HG03469 (cell line): ENCODE data around the gene LRP5.
"Not testable (repeated sequence)": the region's sequence is repeated elsewhere in the genome, so short reads cannot be mapped to it uniquely, and the experiment has no call there.

Source experiments
- ATAC-seq: cut with Tn5 transposase; IDR thresholded peaks from one replicate; pipeline ENCODE4 v1.9.1; 2021; ENCODE audit warnings: mild to moderate bottlenecking, moderate library complexity, moderate number of reproducible peaks; ENCODE audit not compliant: unreplicated experiment

LRP5 gene

DNA sequence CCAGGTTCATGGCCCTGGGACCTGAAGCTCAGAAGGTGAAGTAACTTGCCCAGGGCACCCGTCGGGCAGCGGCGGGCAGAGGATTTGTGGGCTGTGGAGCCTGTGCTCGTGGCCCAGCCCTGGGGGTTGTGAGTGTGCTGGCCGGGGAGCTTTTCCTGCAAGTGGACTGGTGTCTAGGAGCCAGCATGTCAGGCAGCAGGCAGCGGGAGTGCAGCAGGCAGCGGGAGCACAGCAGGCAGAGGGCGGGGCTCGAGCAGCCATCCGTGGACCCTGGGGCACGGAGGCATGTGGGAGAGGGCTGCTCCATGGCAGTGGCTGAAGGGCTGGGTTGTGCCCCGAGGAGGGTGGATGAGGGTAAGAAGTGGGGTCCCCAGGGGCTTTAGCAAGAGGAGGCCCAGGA is 75.4 kb downstream of the LRP5 start:
- no peak for ATAC-seq

DNA sequence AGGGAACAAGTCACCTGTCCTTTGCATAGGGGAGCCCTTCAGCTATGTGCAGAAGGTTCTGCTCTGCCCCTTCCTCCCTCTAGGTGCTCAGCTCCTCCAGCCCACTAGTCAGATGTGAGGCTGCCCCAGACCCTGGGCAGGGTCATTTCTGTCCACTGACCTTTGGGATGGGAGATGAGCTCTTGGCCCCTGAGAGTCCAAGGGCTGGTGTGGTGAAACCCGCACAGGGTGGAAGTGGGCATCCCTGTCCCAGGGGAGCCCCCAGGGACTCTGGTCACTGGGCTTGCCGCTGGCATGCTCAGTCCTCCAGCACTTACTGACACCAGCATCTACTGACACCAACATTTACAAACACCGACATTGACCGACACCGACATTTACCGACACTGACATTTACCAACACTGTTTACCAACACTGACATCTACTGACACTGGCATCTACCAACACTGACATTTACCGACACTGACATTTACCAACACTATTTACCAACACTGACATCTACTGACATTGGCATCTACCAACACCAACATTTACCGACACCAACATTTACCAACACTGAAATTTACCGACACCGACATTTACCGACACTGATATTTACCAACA is 76.3 kb downstream of the LRP5 start:
- no peak for ATAC-seq

DNA sequence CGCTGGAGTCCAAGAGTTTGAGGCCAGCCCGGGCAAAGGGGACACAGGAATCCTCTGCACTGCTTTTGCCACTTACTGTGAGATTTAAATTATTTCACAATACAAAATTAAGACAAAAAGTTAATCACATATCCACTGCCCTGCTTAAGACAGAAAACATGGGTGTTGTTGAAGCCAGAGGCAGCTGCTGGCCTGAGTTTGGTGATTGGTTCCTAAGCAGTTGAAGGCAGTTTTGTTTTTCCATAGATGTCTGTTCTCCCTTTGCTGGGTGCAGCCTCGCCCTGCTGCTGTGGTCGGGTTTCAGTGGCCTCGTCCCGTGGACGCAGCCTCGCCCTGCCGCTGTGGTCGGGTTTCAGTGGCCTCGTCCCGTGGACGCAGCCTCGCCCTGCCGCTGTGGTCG is 77.9 kb downstream of the LRP5 start:
- ATAC-seq: no peak

DNA sequence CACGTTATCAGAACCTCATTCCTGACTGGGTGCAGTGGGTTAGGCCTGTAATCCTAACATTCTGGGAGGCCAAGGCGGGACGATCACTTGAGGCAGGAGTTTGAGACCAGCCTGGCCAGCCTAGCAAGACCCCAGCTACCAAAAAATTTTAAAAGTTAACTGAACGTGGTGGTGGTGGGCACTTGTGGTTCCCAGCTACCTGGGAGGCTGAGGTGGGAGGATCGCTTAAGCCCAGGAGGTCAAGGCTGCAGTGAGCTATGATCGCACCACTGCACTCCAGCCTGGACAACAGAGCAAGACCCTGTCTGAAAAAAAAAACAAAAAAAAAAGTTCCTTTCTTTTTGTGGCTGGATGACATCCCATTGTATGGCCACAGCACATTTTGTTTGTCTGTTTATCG is 80.4 kb downstream of the LRP5 start:
- ATAC-seq: no peak

DNA sequence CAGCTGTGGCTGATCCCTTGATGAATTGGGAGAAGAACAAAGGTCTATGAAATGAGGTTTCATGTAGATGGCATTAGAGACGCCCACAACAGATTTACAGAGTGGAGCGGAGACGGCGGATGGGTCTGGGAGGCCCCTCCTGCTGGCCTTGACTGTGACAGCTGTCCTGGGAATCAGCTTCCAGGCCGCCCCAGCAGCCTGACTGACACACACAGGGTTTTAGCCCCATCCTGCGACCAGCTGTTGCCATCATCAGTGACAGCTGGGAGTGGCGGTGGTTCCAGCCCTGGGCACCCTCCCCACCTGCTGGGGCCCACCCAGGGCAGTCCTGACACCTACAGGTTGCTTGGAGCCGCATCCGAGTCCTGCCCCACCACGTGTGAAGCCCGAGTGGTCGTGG is 84.1 kb downstream of the LRP5 start:
- no peak for ATAC-seq

DNA sequence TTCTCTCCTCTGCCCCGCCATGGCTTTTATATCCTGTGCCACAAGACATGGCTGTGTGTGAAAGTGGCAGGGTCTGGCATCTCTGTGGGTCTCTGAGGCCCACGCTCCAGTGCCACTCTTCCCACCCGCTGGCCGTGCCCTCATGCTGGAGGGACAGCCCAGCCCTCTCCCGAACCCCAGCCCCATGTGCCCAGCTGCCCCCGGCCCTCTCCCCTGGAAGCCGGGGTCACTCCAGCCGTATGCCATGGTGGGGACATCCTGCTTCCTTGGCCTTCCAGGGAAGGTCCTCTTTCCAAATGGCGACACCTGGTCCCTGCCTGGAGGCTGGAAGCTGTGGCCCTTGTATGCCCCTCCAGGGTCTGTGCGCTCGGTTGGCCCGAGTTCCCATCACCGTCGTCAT is 84.9 kb downstream of the LRP5 start:
- no peak for ATAC-seq

DNA sequence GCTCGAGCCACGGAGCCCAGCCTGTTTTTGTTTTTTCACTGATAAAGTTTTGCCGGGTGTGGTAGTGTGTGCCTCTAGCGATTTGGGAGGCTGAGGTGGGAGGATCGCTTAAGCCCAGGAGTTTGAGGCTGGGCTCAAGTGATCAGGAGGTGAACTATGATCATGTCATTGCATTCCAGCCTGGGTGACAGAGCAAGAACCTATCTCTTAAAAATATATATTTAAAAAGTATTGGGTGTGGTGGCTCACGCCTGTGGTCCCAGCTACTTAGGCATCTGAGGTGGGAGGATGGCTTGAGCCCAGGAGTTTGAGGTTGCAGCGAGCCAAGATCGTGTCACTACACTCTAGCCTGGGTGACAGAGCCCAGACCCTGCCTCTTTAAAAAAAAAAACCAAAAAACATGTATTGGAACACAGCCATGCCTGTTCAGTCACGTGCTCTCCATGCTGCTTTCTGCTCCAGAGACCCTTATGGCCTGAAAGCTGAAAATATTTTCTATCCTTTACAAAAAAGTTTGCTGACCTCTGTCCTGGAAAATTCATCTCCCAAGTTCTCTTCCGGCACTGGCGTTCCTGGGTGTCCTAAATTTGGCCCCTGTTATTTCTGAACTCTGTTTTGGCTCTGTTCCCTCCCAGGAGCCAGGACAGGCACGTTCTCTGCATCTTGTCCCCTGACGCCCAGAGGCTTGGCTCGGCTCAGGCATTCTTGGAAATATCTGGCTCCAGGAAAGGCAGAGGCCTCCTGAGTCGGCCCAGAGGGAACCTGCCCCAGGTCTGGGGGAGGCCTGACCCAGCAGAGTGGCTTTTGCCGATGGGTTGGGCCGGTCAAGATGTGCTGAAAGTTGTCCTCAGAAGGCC is 86.8 kb downstream of the LRP5 start:
- ATAC-seq: no peak

DNA sequence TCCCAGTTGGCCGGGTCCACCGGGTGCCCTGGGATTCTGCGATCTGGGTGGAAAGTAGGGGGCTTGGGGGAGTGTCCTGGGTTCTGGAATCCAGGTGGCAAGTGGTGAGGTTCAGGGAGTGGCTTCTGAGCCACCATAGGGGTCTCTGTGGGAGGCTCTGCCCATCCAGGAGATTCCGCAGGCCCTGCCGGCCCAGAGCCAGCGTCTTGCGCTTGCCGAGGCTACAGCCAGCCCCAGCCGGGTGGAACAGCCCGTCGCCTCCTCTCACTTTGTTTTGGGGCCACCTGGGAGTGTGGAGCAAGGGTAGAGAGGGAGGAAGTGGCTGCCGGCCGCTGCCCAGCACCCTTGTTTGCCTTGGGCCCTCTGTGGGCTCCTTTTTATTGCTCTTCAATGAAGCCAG is 87.5 kb downstream of the LRP5 start:
- no peak for ATAC-seq

DNA sequence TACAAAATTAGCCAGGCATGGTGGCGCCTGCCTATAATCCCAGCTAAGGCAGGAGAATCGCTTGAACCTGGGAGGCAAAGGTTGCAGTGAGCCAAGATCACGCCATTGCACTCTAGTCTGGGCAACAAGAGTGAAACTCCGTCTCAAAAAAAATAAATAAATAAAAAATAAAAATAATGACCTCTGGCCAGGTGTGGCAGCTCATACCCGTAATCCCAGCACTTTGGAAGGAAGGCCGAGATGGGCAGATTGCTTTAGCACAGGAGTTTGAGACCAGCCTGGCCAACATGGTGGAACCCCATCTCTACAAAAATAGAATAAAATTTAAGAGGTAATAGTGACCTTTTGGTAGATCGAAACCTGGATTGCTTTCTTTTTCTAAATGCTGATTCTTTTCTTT is 88.2 kb downstream of the LRP5 start:
- not testable (repeated sequence) for ATAC-seq

DNA sequence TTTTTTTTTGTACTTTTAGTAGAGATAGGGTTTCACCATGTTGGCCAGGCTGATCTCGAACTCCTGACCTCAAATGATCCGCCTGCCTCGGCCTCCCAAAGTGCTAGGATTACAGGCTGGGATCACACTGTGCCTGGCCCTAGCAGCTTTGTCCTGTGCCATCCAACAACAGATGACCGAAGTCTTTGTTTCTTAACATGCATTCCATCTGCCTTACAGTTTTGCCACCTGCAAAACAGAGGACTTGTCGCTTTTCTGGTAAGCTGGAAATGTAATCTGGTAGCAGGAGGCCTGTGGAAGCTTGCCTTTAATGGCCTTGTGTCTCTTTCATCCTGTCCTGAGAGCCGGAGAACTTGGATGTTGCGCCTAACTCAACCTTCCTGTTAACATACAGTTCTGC is 89.5 kb downstream of the LRP5 start:
- ATAC-seq: no peak

DNA sequence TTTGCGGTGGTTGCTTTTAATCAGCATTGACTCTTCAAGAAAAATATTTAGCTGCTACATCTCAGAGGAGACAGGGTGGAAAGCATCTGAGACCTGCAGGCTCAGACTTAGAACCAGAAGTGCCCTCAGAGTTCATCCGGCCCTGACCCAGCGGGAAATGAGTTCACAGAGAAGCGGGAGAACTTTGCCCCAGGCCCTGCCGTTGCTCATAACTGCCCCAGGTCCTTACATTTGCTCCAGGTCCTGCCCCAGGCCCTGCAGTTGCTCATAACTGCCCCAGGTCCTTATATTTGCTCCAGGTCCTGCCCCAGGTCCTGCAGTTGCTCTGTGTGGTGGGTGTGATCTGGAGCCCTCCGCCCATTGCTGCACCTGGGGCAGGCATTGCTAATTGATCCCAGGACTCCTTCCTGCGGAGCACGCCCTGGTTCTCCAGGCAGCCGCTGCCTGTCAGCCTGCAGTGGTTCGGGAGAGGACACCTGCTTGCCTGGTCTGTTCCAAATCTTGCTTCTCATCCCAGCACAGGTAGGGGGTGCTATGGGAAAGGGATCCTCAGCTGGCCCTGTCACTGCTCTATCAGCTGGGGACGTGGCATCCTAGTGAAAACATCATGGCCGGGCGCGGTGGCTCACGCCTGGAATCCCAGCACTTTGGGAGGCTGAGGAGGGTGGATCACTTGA is 90.1 kb downstream of the LRP5 start:
- ATAC-seq: no peak

DNA sequence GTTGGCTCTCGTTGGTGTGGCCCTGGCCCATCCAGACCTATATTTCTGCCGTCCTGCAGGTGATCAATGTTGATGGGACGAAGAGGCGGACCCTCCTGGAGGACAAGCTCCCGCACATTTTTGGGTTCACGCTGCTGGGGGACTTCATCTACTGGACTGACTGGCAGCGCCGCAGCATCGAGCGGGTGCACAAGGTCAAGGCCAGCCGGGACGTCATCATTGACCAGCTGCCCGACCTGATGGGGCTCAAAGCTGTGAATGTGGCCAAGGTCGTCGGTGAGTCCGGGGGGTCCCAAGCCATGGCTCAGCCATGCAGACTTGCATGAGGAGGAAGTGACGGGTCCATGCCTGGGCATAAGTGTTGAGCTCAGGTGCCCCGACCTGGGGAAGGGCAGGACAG is 91.0 kb downstream of the LRP5 start:
- no peak for ATAC-seq

DNA sequence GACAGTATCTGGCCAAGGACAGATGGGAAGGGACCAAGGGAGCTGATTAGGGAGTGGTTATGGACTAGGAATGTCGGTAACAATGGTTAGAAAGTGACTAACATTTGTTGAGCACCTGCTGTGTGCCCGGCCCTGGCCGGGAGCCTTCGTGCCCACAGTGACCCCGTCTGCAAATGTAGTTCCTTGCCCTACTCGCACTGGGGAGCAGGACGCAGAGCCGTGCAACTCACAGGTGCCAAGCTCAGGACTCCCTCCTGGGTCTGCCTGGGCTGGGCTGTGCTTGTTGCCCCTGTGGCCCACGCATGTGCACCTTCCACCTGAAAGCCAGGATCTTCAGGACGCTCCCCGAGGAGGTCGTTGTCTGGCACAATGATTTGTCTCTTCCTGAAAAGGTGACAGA is 91.4 kb downstream of the LRP5 start:
- no peak for ATAC-seq

DNA sequence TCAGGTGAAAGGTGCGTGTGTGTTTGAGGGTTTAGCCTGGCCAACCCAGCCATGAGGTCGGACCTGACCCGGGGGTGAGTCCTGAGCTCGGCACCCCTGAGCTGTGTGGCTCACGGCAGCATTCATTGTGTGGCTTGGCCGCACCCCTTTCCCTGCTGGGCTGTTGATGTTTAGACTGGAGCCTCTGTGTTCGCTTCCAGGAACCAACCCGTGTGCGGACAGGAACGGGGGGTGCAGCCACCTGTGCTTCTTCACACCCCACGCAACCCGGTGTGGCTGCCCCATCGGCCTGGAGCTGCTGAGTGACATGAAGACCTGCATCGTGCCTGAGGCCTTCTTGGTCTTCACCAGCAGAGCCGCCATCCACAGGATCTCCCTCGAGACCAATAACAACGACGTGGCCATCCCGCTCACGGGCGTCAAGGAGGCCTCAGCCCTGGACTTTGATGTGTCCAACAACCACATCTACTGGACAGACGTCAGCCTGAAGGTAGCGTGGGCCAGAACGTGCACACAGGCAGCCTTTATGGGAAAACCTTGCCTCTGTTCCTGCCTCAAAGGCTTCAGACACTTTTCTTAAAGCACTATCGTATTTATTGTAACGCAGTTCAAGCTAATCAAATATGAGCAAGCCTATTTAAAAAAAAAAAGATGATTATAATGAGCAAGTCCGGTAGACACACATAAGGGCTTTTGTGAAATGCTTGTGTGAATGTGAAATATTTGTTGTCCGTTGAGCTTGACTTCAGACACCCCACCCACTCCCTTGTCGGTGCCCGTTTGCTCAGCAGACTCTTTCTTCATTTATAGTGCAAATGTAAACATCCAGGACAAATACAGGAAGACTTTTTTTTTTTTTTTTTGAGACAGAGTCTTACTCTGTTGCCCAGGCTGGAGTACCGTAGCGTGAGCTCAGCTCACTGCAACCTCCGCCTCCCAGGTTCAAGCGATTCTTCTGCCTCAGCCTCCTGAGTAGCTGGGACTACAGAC is 94.2 kb downstream of the LRP5 start:
- ATAC-seq: no peak

DNA sequence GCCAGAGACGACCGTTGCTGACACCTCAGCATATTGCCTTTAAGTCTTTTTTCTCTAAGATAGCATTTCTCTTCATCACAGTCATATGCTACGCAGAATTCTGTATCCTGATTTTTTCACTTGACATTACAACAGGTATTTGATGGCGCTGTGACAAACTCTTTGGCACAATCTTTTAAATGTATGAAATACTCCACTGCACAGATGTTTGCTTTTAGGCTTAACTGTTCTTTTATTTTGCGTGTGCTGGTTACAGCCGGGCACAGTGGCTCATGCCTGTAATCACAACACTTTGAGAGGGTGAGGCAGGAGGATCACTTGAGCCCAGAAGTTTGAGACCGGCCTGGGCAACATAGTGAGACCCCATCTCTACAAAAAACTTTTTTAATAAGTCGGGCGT is 96.1 kb downstream of the LRP5 start:
- no peak for ATAC-seq

DNA sequence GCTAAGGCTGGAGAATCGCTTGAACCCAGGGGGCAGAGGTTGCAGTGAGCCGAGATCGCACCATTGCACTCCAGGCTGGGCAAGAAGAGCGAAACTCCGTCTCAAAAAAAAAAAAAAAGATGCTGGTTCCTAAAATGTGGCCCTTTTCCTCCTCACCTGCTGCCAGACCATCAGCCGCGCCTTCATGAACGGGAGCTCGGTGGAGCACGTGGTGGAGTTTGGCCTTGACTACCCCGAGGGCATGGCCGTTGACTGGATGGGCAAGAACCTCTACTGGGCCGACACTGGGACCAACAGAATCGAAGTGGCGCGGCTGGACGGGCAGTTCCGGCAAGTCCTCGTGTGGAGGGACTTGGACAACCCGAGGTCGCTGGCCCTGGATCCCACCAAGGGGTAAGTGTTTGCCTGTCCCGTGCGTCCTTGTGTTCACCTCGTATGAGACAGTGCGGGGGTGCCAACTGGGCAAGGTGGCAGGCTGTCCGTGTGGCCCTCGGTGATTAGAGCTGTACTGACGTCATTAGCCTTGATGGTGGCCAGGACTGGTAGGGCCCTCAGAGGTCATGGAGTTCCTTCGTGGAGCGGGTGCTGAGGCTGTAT is 97.5 kb downstream of the LRP5 start:
- no peak for ATAC-seq

DNA sequence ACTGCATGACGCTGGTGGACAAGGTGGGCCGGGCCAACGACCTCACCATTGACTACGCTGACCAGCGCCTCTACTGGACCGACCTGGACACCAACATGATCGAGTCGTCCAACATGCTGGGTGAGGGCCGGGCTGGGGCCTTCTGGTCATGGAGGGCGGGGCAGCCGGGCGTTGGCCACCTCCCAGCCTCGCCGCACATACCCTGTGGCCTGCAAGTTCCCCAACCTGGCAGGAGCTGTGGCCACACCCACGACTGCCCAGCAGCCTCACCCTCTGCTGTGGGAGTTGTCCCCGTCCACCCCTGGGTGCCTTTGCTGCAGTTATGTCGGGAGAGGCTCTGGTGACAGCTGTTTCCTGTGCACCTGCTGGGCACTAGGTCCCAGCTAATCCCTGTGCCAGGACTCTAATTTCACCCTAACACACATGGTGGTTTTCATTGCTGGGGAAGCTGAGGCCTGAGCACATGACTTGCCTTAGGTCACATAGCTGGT is 99.2 kb downstream of the LRP5 start:
- no peak for ATAC-seq

DNA sequence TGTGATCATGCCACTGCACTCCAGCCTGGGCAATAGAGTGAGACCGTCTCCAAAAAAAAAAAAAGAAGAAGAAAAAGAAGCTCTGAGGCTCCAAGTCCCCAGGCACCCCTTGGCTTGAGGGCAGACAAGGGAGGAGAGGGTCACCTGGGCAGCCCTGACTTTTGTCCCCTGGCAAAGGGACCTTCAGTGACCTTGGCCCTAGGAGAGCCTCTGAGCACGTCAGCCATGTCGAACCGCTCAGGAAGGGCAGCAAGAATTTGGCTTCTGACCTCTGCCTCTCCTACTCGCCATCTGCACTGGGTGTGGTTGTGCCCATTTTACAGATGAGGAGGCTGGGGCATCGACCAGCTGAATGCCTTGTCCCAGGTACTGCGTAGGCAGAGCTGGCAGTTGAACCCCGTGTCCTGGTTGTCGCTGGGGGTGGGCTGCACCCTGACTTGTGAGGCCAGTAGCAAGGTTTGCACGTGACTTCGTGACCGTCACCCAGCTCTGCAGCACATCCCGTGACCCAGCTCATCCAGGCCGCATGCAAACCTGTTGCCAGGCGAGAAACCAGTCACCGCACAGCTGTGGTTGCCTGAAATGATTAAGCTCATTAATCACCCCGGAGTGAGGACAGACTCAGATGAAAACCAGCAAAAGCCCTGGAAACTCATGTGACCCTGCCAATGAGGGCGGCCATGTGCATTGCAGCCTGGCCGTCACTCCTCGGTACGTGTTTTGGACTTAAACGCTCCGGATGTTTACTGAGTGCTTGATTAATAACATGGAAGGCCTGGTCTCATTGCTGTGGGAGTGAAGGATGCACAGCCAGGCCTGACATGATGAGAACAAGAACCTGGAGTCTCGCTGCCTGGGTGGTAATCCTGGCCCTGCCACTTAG is 100.4 kb downstream of the LRP5 start:
- ATAC-seq: no peak

DNA sequence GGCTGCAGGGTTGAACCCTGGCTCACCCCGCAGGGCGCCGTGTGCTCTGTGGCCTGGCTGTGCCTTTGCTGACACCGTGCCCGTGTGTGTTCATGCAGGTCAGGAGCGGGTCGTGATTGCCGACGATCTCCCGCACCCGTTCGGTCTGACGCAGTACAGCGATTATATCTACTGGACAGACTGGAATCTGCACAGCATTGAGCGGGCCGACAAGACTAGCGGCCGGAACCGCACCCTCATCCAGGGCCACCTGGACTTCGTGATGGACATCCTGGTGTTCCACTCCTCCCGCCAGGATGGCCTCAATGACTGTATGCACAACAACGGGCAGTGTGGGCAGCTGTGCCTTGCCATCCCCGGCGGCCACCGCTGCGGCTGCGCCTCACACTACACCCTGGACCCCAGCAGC is 101.2 kb downstream of the LRP5 start:
- no peak for ATAC-seq
